Ascending aorta (tissue), 2 donors: ENCODE measurements around the gene OR2T8. TPM values are rescaled to one million over a fixed set of nuclear protein-coding genes. Genes with fewer than 3 reads are reported as not detected.

Experiments
- DNase-seq, 2 donors: peaks; one replicate each; pipeline ENCODE4 v3.0.0-alpha.2; 2019; ENCODE audit warnings: low spot score in 2 of 2
- H3K27ac ChIP-seq, 2 donors: fragments of 200-600 bp; sonication (generic); one replicate each; pipeline ENCODE4 v1.5.1; 2016 to 2017; ENCODE audit warnings: mild to moderate bottlenecking in 1 of 2
- H3K27me3 ChIP-seq: fragments of 200-600 bp; sonication (generic); one replicate; pipeline ENCODE4 v1.5.1; 2017
- H3K36me3 ChIP-seq, 2 donors: fragments of 200-600 bp; sonication (generic); one replicate each; pipeline ENCODE4 v1.5.1; 2016
- H3K4me1 ChIP-seq, 2 donors: fragments of 200-600 bp; sonication (generic); one replicate each; pipeline ENCODE4 v1.5.1; 2016 to 2017; ENCODE audit warnings: mild to moderate bottlenecking in 1 of 2
- H3K4me3 ChIP-seq, 2 donors: fragments of 200-600 bp; sonication (generic); one replicate each; pipeline ENCODE4 v1.5.1; 2016 to 2017; ENCODE audit warnings: mild to moderate bottlenecking in 1 of 2
- H3K9me3 ChIP-seq, 2 donors: fragments of 200-600 bp; sonication (generic); one replicate each; pipeline ENCODE4 v1.5.1; 2016
- CTCF ChIP-seq, 3 experiments: fragments of 200-600 bp in 2 of 3; fragments of 450-650 bp in 1 of 3; sonication (generic) in 2 of 3; IDR thresholded peaks; one replicate each; pipeline ENCODE4 v1.5.1; 2016 to 2019; ENCODE audit warnings: antibody characterized with exemption in 3 of 3, mild to moderate bottlenecking in 1 of 3, moderate library complexity in 1 of 3
- intact Hi-C: fragments of 100-400 bp; cut with DNase I; formaldehyde crosslinking; loops from one replicate; pipeline ENCODE4 v1.15.1; 2023
- total RNA-seq: library from RNA; depleted of rRNA; stranded (reverse); fragments of >200 nt; gene quantifications from one replicate; pipeline ENCODE4 v1.1.0, GENCODE V29; 2016

OR2T8 gene
- total RNA-seq, 1 donor from 2014 or later, result not detected

- Histone ChIP-seq H3K27ac (no peak overlapping the region), H3K36me3 (no peaks in the 10 kb centered on the region), H3K27me3 (no peaks in the 10 kb centered on the region), H3K4me3 (no peak overlapping the region), H3K9me3 (no peaks in the 10 kb centered on the region), H3K4me1 (no peaks in the 10 kb centered on the region)
- DNase-seq, result no peak
- intact Hi-C loops, result no loop called here
- no peak for TF ChIP-seq CTCF (IDR thresholded peaks at IDR 0.05)
Measured at GRCh38 chr1:247904122-247904521, 15.9 kb upstream of the OR2T8 start.

GRCh38 chr1:247905181-247905580 is 14.9 kb upstream of the OR2T8 start:
- intact Hi-C loops, result no loop called here
- Histone ChIP-seq H3K36me3 (no peaks in the 10 kb centered on the region), H3K4me1 (no peaks in the 10 kb centered on the region), H3K27ac (no peak overlapping the region), H3K27me3 (no peaks in the 10 kb centered on the region), H3K4me3 (no peak overlapping the region), H3K9me3 (no peaks in the 10 kb centered on the region)
- no peak for DNase-seq
- TF ChIP-seq CTCF (IDR thresholded peaks at IDR 0.05), result no peak

- intact Hi-C loops, result no loop called here
Measured at GRCh38 chr1:247905910-247906503, 14.0 kb upstream of the OR2T8 start.

GRCh38 chr1:247906504-247907047 is 13.5 kb upstream of the OR2T8 start:
- no peak for TF ChIP-seq CTCF (IDR thresholded peaks at IDR 0.05)
- Histone ChIP-seq H3K27ac (no peak overlapping the region), H3K9me3 (no peaks in the 10 kb centered on the region), H3K27me3 (no peaks in the 10 kb centered on the region), H3K4me1 (no peaks in the 10 kb centered on the region), H3K36me3 (no peaks in the 10 kb centered on the region), H3K4me3 (peak overlapping the region; percentile 27 to 51)
- DNase-seq, result no peak
- intact Hi-C loops, result no loop called here

More at GRCh38 chr1:247905910-247906503, 14.0 kb upstream of the OR2T8 start:
- Histone ChIP-seq H3K27me3 (no peaks in the 10 kb centered on the region), H3K4me3 (peak overlapping the region; percentile 27 to 51), H3K9me3 (no peaks in the 10 kb centered on the region), H3K36me3 (no peaks in the 10 kb centered on the region), H3K27ac (no peak overlapping the region), H3K4me1 (no peaks in the 10 kb centered on the region)
- no peak for TF ChIP-seq CTCF (IDR thresholded peaks at IDR 0.05)
- no peak for DNase-seq

GRCh38 chr1:247908766-247909165 is 11.3 kb upstream of the OR2T8 start:
- no peaks in the 10 kb centered on the region for H3K4me1 ChIP-seq
- no peak for TF ChIP-seq CTCF (IDR thresholded peaks at IDR 0.05)
- no peaks in the 10 kb centered on the region for H3K9me3 ChIP-seq
- intact Hi-C loops, result no loop called here
- H3K36me3 ChIP-seq, result no peaks in the 10 kb centered on the region
- no peak overlapping the region for H3K27ac ChIP-seq
- H3K27me3 ChIP-seq, result no peaks in the 10 kb centered on the region
- H3K4me3 ChIP-seq, result no peak overlapping the region
- DNase-seq, result no peak
